Fibroblast of skin of left quadriceps (primary cell): ENCODE data around the gene CEP20.
A peak's percentile ranks its signal among the peaks of the same experiment; 100 is the strongest.
"Not testable (repeated sequence)": the region's sequence is repeated elsewhere in the genome, so short reads cannot be mapped to it uniquely, and the experiment has no call there.

Experiments used
- DNase-seq, 2 experiments: peaks; one replicate each; pipeline ENCODE4 v3.0.0-alpha.2; 2013; ENCODE audit warnings: low read depth in 2 of 2

CEP20 gene

GRCh38 chr16:15888072-15888976, at the start of gene CEP20:
TSS of gene CEP20 (minus strand) at chr16:15888603. CDS start at chr16:15888585, 18 bp downstream.
- peak; percentile 98 for DNase-seq

GRCh38 chr16:15936809-15937208, 48.4 kb upstream of the CEP20 start:
- not testable (repeated sequence) for DNase-seq

- DNase-seq: no peak
These were observed 46.6 kb upstream of the CEP20 start for GRCh38 chr16:15934991-15935390.

- no peak for DNase-seq
These were observed 45.4 kb upstream of the CEP20 start for GRCh38 chr16:15933781-15934180.

- DNase-seq: no peak
These were observed 44.5 kb upstream of the CEP20 start for GRCh38 chr16:15932939-15933338.

- DNase-seq: no peak
These were observed 40.1 kb upstream of the CEP20 start for GRCh38 chr16:15928261-15929104.

- DNase-seq: no peak
These were observed 37.2 kb upstream of the CEP20 start for GRCh38 chr16:15925631-15926030.

- DNase-seq: no peak
These were observed 36.6 kb upstream of the CEP20 start for GRCh38 chr16:15924996-15925395.

GRCh38 chr16:15919331-15919730, 30.9 kb upstream of the CEP20 start:
- no peak for DNase-seq

GRCh38 chr16:15918314-15918713, 29.9 kb upstream of the CEP20 start:
- not testable (repeated sequence) for DNase-seq

GRCh38 chr16:15916323-15916722, 27.9 kb upstream of the CEP20 start:
- DNase-seq: no peak

GRCh38 chr16:15915555-15916081, 27.2 kb upstream of the CEP20 start:
- DNase-seq: no peak

- DNase-seq: no peak
These were observed 24.8 kb upstream of the CEP20 start for GRCh38 chr16:15913046-15913698.

- DNase-seq: no peak
These were observed 22.8 kb upstream of the CEP20 start for GRCh38 chr16:15911198-15911597.

GRCh38 chr16:15907863-15908478, 19.6 kb upstream of the CEP20 start:
- no peak for DNase-seq

GRCh38 chr16:15906439-15906838, 18.0 kb upstream of the CEP20 start:
- DNase-seq: no peak

GRCh38 chr16:15903960-15904359, 15.6 kb upstream of the CEP20 start:
- DNase-seq: no peak

GRCh38 chr16:15900901-15901500, 12.6 kb upstream of the CEP20 start:
- no peak for DNase-seq

GRCh38 chr16:15900357-15900756, 12.0 kb upstream of the CEP20 start:
- no peak for DNase-seq

- peak; percentile 58 to 61 for DNase-seq
These were observed 11.2 kb upstream of the CEP20 start for GRCh38 chr16:15899538-15900100.

- no peak for DNase-seq
These were observed 10.3 kb upstream of the CEP20 start for GRCh38 chr16:15898654-15899053.
